HTR-8/SVneo (cell line): ENCODE results near the gene GAB4.
"Not testable (repeated sequence)": the region's sequence is repeated elsewhere in the genome, so short reads cannot be mapped to it uniquely, and the experiment has no call there.

Experiments used
- DNase-seq: peaks from one replicate; pipeline ENCODE4 v3.0.0; 2011; ENCODE audit warnings: low spot score, mixed read lengths; ENCODE audit not compliant: insufficient read length
- FAIRE-seq: peaks from 2 replicates; lab custom pipeline; 2011; peaks lifted over from hg19 to GRCh38; lab: Jason Lieb, UNC

GAB4 gene, protein sequence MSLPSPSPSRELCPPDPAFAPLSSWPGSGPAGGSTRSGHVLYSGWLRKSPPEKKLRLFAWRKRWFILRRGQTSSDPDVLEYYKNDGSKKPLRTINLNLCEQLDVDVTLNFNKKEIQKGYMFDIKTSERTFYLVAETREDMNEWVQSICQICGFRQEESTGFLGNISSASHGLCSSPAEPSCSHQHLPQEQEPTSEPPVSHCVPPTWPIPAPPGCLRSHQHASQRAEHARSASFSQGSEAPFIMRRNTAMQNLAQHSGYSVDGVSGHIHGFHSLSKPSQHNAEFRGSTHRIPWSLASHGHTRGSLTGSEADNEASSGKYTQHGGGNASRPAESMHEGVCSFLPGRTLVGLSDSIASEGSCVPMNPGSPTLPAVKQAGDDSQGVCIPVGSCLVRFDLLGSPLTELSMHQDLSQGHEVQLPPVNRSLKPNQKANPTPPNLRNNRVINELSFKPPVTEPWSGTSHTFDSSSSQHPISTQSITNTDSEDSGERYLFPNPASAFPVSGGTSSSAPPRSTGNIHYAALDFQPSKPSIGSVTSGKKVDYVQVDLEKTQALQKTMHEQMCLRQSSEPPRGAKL

DNA sequence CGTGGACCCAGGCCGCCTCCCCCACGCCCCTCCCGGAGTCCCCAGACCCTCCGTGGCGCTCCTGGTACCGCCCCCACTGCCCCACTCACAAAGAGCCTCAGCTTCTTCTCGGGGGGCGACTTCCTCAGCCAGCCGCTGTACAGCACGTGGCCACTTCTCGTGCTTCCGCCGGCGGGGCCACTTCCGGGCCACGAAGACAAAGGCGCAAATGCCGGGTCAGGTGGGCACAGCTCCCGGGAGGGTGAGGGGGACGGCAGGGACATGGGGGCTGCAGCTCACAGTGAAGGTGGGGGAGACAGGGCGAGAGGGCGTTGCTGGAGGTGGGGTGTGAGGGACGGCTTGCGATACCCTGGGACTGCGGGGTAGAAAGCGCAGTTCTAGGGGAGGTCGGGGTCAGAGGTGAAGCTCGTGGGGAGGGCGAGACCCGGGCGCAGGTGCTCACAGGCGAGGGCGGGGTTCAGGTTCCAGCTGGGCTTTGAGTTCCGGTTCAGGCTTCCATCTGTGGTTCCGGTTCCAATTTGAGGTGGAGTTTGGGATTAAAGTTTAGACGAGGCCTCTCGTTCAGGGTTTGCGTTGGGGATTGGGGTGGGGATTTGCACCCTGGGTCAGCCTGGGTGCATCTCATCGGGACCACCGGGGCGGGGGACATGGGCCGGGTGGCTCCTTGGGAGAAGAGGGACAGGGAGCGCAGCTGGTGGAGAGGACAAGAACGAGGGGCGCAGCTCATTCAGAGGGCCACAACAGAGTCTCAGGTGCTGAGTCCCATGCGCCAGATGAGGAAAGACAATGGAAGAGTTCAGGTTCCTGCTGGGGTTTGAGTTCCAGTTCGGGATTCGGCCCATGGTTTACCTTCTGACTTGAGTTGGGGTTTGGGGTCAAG is at the start of gene GAB4:
Gene GAB4 (minus strand): TSS at position 371 of the 880 bp plus-strand sequence. CDS start 108 bp downstream, at position 263.
- DNase-seq (no peak), FAIRE-seq (no peak)

DNA sequence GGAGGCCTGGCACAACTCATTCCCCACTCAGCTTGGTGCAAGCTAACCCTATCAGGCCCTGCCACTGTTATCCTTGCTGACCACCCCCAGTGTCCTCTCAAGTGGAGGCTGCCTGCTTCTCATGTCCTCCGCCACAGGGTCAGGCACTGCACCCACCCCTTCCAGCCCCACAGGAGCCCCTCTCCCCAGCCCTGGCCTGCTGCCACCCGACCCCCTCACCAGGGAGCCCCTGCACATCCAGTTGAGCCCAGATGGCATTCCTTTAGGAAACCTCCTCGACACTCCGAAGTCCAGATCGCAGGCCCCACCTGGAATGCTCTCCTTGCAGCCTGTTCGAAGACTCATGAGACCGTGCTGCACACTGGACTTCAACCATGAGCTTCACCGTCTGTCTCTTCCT is 48.8 kb upstream of the GAB4 start:
- no peak for DNase-seq
- FAIRE-seq, result no peak

DNA sequence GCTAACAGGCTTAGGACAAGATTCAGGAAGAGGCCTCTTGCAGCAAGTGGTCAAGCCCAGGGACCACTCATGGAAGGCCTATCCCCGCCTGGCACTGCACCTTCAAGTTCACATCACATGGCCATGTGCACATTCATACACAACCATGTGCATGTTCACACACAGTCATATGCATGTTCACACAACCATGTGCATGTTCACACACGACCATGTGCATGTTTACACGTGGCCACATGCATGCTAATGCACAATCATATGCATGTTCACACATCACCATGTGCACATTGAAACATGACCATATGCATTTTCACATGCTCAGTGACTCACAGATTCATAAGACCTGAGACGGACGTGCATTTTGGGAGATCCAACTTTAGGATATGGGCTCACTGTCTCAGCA is 48.0 kb upstream of the GAB4 start:
- FAIRE-seq (no peak), DNase-seq (no peak)

DNA sequence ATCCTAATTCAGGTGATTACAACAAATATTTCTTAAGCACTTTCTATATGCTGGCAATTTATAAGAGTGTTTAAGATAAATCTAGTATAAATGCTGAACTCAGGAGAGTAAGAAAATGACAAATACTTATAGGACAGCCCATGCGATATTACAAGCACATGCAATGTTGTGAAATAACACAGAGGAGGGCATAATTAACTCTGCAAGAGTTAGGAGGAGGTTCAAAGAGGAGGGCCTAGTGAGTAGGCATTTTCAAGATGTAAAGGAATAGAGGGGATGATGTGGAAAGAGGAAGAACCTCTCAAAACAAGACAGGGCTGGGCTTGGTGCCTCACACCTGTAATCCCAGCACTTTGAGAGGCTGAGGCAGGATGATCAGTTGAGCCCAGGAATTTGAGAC is 39.6 kb upstream of the GAB4 start:
- FAIRE-seq, result no peak
- DNase-seq, result no peak

DNA sequence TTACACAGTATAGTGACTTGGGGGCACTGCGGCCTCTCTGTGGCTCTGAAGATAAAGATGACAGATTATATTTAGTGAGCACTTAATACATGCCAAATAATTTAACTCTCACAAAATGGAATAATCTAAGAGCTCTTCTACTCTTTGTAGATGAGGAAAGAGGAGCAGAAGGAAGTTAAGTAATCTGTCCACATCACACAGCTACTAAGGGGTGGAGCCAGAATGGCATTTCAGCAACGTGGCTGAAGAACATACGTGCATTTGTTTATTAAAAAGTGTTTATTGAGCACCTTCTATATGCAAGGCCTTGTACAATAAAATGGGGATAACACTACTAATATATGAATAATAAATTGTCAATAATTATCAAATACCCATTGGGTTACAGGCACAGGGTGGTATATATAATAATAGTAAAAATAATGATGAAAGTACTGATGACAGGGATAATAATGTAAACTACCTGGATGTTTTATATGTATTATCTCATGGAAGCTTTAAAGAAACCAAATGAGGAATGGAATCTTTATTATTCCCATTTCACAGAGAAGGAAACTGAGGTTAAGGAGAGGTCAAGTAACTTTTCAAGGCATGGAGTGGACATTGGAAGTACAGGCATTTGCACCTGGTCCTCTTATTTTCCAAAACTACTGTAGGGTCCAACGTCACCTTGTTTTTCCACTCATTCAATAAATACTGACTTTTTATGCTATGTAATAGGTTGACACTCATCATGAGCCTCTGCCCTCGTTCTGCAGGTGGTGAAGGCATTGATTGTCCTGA is 38.7 kb upstream of the GAB4 start:
- FAIRE-seq (no peak), DNase-seq (no peak)

DNA sequence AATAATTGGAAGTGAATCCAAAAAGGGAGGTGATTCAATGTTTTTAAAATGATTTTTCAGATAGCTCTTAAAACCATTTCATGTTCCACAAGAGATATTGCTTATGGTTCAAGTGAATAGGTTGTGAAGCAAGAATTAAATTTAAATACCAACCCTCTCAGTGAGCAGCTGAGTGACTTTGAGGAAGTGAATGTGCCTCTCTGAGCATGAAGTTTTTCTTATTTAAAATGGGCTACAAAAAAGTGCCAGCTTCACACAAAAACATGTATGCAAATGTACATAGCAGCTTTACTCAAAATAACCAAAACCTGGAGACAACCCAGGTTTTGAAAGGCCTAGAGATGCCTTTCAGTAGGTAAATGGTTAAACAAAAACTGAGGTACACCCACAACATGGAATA is 35.5 kb upstream of the GAB4 start:
- DNase-seq (no peak), FAIRE-seq (no peak)

DNA sequence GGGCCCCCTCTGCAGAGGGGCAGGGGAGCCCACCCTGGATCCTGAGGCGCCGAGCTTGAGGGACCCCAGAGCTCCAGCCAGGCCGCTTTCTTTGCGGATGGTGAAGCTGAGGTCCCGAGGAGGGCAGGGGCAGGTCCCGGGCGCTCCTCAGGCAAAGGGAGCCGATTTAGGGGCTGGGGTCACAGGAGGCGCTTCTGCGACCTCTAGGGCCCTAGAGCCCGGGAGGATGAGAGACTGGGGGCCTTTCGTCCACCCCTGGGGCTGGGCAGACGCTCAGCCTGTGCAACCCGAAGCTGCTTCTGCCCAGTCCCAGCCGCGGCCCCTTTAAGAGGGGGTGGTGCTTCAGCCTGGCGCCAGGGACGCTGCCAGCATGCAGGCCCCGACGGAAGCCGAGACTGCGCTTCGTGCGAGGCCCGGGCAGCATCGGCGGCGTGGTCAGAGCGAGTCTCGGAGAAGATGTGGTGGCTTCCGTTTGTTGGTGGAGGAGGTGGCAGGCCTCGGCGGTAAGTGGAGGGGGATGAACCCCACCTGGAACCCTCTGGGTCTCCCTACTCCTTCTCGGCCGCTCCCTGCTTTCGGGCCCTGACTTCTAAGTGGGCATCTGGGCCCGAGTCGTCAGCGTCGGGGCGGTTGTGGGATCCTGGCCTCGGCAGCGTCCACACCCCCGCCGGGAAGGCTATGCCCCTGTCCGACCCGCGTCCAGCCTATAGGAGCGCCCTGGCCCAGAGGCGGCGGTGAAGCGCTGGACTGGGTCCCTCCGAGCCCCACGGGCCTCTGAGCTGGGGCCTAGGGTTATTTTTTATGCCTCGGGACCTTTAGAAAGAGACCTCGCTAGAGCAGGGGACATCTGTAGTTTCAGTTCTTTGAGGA is 29.1 kb upstream of the GAB4 start:
- peak; percentile 83 for FAIRE-seq
- DNase-seq, result not testable (repeated sequence)

DNA sequence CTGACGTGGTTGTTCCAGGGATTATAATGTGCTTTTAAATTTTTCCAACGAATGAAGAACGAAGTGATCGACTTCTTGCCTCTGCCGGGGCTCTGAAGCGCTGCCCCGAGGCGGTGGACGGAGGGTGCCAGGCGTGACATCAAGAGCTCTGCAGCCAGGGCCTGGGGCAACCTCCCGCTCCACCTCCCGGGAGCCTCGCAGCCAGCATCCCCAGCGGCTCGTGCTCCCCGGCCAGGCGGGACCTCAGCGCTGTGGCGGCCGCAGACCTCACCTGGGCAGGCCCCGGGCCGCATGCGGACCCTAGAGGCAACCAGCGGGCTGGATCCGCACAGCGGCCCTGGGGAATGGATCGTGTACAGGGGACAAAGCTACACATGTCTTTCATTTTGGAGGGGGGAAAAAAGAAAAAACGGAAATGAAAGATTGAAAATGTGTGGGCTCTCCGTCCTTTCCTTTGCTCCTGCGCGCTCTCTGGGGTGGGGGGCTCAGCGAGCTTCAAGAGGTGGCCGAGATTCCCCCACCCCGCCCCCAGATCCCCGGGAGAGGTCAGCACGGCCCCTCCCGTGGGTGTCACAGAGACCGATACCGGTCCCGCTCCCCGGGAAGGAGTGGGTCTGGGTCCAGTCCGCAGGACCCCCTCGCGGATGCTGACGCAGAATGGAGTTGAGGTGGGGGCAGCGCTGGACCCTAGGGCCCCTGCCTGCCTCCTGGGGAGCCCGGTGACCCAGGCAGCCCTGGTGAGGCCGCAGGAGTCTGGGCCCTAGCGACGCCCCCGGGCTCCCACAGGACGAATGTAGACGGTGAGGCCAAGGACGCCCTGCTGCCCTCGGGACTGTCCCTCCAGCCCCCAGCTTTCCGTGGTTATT is 28.2 kb upstream of the GAB4 start:
- FAIRE-seq, DNase-seq: not testable (repeated sequence)

DNA sequence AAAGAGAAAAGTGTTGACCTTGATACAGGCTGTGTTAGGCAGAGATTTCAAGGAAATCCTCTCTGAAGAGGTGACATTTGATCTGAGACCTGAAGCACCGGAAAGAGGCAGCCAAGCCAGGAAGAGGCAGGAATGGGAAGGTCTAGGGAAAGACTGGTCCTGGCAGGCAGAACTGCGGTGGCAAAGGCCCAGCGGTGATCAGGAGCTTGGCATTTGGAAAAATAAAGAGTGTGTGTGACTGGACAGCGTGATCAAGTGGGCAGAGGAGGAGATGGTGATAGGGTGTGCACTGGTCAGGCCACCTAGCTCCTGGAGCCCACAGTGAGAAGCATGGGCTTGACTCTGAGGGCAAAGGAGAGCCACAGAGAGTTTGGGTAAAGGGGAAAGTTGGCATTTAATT is 27.2 kb upstream of the GAB4 start:
- no peak for FAIRE-seq
- DNase-seq, result no peak

DNA sequence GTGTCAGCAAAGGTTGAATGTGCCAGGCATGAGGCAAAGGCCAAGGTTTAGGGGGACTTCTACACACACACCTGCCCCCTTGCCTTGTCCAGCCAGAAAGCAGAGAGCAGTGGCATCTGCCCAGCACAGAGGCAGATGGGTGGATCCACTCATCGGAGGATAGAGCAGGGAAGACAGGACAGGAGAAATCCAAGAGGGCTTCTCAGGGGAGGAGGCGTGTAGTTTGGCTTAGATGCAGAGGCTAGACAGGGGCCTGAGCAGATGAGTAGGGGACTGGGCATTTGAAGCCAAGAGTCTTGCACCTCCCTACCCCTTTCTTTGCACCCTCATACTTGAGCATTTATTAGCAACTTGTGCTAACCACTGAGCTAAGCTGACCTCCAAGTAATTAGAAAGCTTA is 26.5 kb upstream of the GAB4 start:
- DNase-seq, FAIRE-seq: not testable (repeated sequence)

DNA sequence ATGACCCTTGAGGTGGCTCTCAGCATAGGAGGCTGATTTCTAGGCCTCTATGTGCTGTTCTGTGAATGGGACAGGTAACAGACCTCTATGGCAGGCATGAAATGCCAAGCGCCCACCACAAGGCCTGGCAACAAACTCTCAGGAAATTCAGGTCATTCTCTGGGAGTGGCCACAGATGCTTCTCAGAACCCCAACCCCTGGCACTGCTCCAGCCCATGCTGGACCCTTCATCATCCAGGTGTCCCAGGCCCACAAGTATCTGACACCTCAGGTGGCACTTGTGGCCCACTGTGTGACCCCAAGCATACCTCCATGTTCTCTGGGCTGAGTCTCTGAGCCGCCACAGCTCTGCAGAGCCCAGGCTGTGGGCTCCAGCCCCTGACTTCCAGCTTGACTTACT is 24.3 kb upstream of the GAB4 start:
- FAIRE-seq, DNase-seq: not testable (repeated sequence)

DNA sequence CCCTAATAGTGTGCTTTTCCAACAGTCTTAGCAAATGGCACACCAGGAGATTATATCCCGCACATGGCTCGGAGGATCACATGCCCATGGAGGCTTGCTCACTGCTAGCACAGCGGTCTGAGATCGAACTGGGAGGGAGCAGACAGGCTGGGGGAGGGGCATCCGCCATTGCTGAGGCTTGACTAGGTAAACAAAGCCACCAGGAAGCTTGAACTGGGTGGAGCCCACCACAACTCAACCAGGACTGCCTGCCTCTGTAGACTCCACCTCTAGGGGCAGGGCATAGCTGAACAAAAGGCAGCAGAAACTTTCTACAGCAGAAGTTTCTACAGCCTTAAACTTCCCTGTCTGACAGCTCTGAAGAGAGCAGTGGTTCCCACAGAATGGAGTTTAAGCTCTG is 16.4 kb upstream of the GAB4 start:
- not testable (repeated sequence) for DNase-seq, FAIRE-seq

DNA sequence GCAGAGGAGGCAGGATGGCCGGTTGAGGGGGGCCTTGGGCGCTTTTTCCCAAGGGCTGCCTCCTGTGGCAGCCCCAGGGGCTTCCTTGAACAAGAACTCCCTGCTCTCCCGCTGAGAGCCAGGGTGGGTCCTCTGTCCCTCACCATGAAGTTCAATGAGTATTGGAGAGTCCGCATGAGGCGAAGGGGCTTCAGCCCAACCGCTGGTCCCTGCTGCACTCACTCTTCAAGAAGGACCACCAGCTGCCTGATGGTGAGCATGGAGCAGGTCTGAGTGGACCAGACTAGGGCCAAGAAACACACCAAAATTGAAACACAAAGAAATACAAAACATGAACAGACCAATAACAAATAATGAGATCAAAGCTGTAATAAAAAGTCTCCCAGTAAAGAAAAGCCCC is 7.5 kb upstream of the GAB4 start:
- not testable (repeated sequence) for DNase-seq, FAIRE-seq

DNA sequence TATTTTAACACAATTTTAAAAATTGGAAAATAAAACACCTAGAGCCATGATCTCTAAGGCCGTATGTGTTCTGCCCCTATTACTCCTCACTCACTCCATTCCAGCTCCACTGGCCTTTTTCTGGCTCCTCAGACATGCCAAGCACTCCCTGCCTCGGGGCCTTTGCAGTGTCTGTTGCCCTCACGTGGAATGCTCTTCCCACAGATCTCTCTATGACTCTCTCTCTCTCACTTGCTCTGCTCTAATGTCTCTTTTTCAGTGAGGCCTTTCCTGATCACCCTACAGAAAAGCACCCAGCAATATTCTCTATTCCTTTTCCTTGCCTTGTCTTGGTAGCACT is 6.0 kb upstream of the GAB4 start:
- DNase-seq, FAIRE-seq: not testable (repeated sequence)

DNA sequence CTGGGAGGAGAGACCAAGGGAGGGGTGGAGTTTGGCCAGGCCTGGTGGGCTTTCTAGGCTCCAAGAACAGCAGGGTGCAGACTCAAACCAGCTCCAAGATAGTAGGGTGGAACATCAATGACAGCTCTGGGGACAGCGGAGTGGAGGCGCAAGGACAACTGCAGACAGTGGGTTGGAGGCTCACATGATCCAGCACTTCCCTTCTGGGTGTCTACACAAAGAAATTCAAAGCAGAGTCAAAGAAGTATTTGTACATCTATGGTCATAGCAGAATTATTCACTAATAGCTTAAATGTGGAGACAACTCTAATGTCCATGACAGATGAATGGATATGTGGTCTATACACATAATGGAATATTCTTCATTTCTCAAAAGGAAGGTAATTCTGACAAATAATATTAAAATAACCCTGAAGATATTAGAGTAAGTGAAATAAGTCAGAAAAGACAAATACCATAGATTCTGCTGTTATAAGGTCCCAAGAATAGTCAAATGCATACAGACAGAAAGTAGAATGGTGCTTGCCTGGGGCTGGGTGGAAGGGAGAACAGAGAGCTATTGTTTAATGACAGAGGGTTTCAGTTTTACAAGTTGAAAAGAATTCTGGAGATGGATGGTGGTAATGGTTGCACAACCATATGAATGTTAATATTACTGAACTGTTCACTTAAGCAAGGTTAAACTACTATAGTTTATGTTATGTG is 5.5 kb upstream of the GAB4 start:
- FAIRE-seq (no peak), DNase-seq (no peak)

DNA sequence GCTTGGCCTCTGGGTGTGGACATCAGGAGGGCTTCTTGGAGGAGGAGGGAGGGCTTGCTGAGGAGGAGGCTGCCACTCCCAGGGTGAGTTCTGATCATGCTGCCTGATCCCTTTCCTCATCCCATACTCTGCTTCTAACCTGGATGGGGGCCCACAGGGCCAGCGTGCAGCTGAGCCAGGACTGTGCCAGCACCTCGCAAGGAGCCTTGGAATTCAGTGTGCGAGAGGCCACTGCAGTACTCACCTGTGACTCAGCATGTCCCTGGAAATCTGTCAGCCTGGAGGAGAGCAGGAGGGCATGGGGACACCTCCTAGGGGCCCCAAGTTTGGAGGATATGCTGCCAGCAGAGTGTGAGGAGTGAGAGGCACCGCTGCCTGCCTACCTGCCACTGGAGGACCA is 4.2 kb upstream of the GAB4 start:
- DNase-seq (no peak), FAIRE-seq (no peak)

DNA sequence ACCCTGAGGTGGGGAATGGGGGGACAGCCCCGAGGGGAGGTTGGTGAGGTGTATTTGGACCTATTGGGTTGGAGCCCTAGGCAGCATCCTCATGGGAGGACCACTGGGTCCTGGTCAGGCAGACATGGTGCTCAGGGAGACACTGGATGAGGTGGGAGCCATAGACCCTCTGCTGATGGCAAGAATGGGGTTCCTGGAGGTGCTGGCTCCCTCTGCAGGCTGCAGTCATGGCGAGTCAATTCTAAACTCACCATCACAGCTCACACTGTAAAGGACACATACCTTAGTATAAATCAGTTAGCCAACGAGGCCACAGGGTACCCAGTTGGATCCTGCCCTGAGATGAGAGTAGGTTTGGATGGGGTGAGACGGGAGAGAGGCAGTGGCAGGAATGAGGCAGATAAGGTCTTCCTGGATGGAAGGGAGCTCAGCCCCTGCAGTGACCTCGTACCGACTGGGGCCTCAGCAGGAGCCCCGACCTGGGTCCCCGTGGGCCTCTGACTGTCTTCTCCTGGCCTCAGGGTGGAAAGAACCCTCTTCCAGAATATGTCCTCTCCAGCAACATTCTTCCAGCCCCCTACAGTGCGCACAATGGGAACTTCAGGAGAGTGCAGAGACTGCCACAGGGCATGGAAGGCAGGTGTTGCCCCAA is 1.7 kb upstream of the GAB4 start:
- DNase-seq, result no peak
- no peak for FAIRE-seq
